VCaP (cell line): Measurements from ENCODE around the gene TNFSF12.

Source experiments
- H3K27ac ChIP-seq: fragments of 450-650 bp; 2 replicates; pipeline ENCODE4 v1.5.1; 2017
- CTCF ChIP-seq: fragments of 450-650 bp; conservative IDR thresholded peaks from 2 replicates; pipeline ENCODE4 v1.5.1; 2017; ENCODE audit warnings: mild to moderate bottlenecking, moderate library complexity

The TNFSF12 gene

GRCh38 chr17:7573324-7574080, 24.6 kb downstream of the TNFSF12 start:
- H3K27ac ChIP-seq: peak overlapping the region; percentile 94
- TF ChIP-seq CTCF: no peak

- H3K27ac ChIP-seq: peak overlapping the region; percentile 94; the same call in 1 of the 2 replicates
- no peak for TF ChIP-seq CTCF
These were observed 25.5 kb downstream of the TNFSF12 start for GRCh38 chr17:7574176-7574953.

GRCh38 chr17:7575481-7575883, 26.6 kb downstream of the TNFSF12 start:
- TF ChIP-seq CTCF: no peak
- H3K27ac ChIP-seq: no peak overlapping the region

GRCh38 chr17:7575959-7576358, 27.1 kb downstream of the TNFSF12 start:
- no peak for TF ChIP-seq CTCF
- H3K27ac ChIP-seq: no peak overlapping the region

GRCh38 chr17:7576432-7576937, 27.6 kb downstream of the TNFSF12 start:
- TF ChIP-seq CTCF: no peak
- no peak overlapping the region; the same call in 1 of the 2 replicates for H3K27ac ChIP-seq

GRCh38 chr17:7577327-7578199, 28.7 kb downstream of the TNFSF12 start:
- no peak overlapping the region; the same call in 1 of the 2 replicates for H3K27ac ChIP-seq
- no peak for TF ChIP-seq CTCF
